Muscle layer of colon (tissue), 2 donors: Measurements from ENCODE around the gene GNG7.
A peak's percentile ranks its signal among the peaks of the same experiment; 100 is the strongest.

ENCODE experiments used
- H3K27ac ChIP-seq: one replicate; pipeline ENCODE4 v1.7.0; 2013; ENCODE audit warnings: low read depth, mild to moderate bottlenecking, low read length, moderate library complexity
- H3K27me3 ChIP-seq, 2 donors: one replicate each; pipeline ENCODE4 v1.7.0; 2013; ENCODE audit warnings: low read length in 2 of 2, mild to moderate bottlenecking in 2 of 2; ENCODE audit not compliant: insufficient read depth in 2 of 2, control insufficient read depth in 1 of 2
- H3K36me3 ChIP-seq: one replicate; pipeline ENCODE4 v1.7.0; 2013; ENCODE audit warnings: mild to moderate bottlenecking, low read length; ENCODE audit not compliant: insufficient read depth
- H3K4me1 ChIP-seq: one replicate; pipeline ENCODE4 v1.7.0; 2013; ENCODE audit warnings: mild to moderate bottlenecking, low read length; ENCODE audit not compliant: insufficient read depth
- H3K4me3 ChIP-seq, 2 donors: one replicate each; pipeline ENCODE4 v1.7.0; 2013; ENCODE audit warnings: low read length in 2 of 2, low read depth in 1 of 2, mild to moderate bottlenecking in 1 of 2, moderate library complexity in 1 of 2
- H3K9ac ChIP-seq: one replicate; pipeline ENCODE4 v1.7.0; 2013; ENCODE audit warnings: low read length
- H3K9me3 ChIP-seq: one replicate; pipeline ENCODE4 v1.7.0; 2013; ENCODE audit warnings: mild to moderate bottlenecking, low read length
- donor health status: abdominal sarcoma.
- donor health status: Adenocarcinoma of cecum.

Gene GNG7

DNA sequence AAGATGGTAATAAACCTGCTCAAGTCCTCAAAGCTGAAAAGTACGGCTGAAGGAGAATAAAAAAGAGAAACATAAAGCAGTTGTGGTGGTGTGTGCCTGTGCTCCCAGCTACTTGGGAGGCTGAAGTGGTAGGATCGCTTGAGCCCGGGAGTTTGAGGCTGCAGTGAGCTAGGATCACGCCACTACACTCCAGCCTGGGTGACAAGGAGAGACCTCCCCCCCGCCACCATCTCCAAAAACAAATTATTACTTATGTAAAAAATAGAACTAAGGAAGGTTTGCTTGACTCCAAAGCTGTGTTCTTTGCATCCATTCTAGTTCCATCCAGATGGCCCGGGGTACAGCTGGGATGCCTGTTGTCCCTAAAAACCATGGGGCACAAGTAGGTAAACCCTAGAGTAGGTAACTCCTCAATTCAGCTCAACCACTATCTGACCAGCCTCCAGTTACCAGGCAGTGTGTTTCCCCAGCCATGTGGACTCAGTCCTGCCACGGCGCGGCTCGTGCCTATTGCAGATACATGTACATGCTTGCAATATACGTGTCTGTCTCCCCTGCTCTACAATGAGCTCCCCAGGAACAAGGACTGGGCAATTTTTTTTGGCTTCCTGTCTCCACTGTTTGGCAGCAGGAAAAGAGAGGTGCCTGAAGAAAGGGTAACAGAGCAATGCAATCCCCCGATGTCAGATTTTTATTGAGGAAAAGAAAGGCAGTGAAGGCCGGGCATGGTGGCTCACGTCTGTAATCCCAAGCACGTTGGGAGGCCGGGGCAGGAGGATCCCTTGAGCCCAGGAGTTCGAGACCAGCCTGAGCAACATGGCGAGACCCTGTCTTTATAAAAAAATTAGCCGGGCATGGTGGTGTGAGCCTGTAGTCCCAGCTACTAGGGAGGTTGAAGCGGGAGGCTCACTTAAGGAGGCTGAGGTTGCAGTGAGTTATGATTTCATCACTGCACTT is 101.3 kb downstream of the GNG7 start:
- H3K4me3 ChIP-seq, result no peak overlapping the region
- H3K4me1 ChIP-seq, result peaks cover 21% of the 10 kb centered on the region
- H3K36me3 ChIP-seq, result no peaks in the 10 kb centered on the region
- H3K9ac ChIP-seq, result peak overlapping the region; percentile 3
- H3K9me3 ChIP-seq, result no peaks in the 10 kb centered on the region
- peak overlapping the region; percentile 88 for H3K27ac ChIP-seq
- no peaks in the 10 kb centered on the region for H3K27me3 ChIP-seq

- H3K27ac ChIP-seq, result no peak overlapping the region
- no peaks in the 10 kb centered on the region for H3K9me3 ChIP-seq
- H3K4me1 ChIP-seq, result peaks cover 3% of the 10 kb centered on the region
- no peak overlapping the region for H3K4me3 ChIP-seq
- no peaks in the 10 kb centered on the region for H3K36me3 ChIP-seq
- H3K9ac ChIP-seq, result no peak overlapping the region
- H3K27me3 ChIP-seq, result no peaks in the 10 kb centered on the region
These were observed 108.2 kb downstream of the GNG7 start for GRCh38 chr19:2594319-2594718.

- no peaks in the 10 kb centered on the region for H3K9me3 ChIP-seq
- H3K4me1 ChIP-seq, result no peaks in the 10 kb centered on the region
- no peak overlapping the region for H3K9ac ChIP-seq
- H3K36me3 ChIP-seq, result no peaks in the 10 kb centered on the region
- no peaks in the 10 kb centered on the region for H3K27me3 ChIP-seq
- no peak overlapping the region for H3K27ac ChIP-seq
- no peak overlapping the region for H3K4me3 ChIP-seq
These were observed 109.7 kb downstream of the GNG7 start for GRCh38 chr19:2592824-2593223.

GRCh38 chr19:2591537-2592291 is 110.8 kb downstream of the GNG7 start:
- H3K27ac ChIP-seq, result no peak overlapping the region

GRCh38 chr19:2590630-2591399 is 111.7 kb downstream of the GNG7 start:
- Histone ChIP-seq H3K4me1 (no peaks in the 10 kb centered on the region), H3K9ac (no peak overlapping the region), H3K4me3 (no peak overlapping the region), H3K27ac (no peak overlapping the region), H3K36me3 (no peaks in the 10 kb centered on the region), H3K27me3 (no peaks in the 10 kb centered on the region), H3K9me3 (no peaks in the 10 kb centered on the region)

More at GRCh38 chr19:2591537-2592291, 110.8 kb downstream of the GNG7 start:
- Histone ChIP-seq H3K9me3 (no peaks in the 10 kb centered on the region), H3K9ac (no peak overlapping the region), H3K36me3 (no peaks in the 10 kb centered on the region), H3K27me3 (no peaks in the 10 kb centered on the region), H3K4me1 (no peaks in the 10 kb centered on the region), H3K4me3 (no peak overlapping the region)

- H3K36me3 ChIP-seq, result no peaks in the 10 kb centered on the region
- H3K4me1 ChIP-seq, result no peaks in the 10 kb centered on the region
- H3K9ac ChIP-seq, result no peak overlapping the region
- H3K9me3 ChIP-seq, result no peaks in the 10 kb centered on the region
- no peak overlapping the region for H3K4me3 ChIP-seq
- H3K27me3 ChIP-seq, result no peaks in the 10 kb centered on the region
- H3K27ac ChIP-seq, result no peak overlapping the region
These were observed 113.1 kb downstream of the GNG7 start for GRCh38 chr19:2589441-2589840.

DNA sequence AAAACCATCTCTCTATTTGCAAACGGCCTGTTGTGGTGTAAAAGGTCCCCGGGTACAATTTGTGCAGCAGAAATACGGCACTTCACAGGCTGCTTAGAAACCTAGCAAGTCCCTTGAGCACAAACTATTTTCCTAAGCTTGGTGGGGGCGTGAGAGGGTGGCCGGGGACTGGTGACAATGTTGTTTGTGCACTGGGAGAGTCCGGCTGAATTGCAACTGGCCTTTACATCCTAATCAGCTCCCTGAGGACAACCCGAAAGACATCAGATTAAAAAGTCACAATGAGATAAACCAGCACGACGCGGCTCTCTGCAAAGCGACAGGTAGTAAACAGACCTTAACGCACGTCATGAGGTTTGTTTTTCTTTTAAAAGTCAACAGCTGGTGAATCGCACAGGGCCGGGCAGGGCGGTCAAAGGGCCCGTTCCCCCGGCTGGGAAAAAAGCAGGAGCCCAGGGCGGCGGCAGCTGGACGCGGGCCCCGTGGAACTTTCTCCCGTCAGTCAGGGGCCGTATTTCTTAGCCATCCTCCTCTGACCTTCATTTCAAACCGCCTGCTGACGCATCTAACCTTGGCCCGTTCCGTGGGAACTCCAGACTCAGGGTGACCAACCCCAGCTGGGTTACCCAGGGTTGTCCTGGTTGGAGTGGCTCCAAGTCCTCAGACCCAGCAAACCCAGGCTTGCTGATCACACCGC is 114.3 kb downstream of the GNG7 start:
- H3K36me3 ChIP-seq, result no peaks in the 10 kb centered on the region
- no peak overlapping the region for H3K9ac ChIP-seq
- no peaks in the 10 kb centered on the region for H3K4me1 ChIP-seq
- H3K27me3 ChIP-seq, result no peaks in the 10 kb centered on the region
- H3K4me3 ChIP-seq, result no peak overlapping the region
- peaks cover 3% of the 10 kb centered on the region for H3K9me3 ChIP-seq
- H3K27ac ChIP-seq, result no peak overlapping the region

DNA sequence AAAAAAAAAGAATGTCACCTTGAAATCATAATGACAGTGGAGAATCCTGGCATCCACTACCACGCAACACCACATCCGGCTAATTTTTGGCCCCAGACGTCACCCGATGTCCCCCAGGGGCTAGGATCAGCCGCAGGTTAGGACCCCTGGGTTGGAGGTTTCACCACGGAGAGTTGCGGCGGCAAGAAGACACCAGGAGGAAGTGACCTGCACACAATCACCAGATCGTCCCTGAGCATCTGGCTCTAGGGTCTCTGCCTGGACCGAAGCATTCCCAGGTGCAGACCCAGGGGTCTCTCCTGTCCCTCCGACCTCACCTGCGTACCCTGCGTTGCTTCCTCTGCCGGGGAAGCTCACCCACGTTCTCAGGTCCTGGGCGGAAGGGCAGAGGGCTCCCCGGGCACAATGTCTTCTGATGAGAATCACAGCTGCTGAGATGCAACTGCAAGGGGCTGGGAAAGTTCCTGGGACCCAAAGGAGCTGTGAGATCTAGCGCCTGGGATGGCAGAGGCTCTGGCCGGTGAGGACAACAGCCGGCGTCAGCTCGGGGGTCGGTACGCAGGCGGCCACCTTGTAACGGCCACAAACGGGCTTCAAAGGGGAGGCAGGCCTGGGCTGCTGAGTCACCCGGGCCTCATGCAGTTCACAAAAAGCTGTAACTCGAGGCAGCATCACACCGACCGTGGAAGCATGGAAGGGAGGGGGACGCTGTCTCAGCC is 115.3 kb downstream of the GNG7 start:
- H3K9me3 ChIP-seq, result peaks cover 3% of the 10 kb centered on the region
- H3K36me3 ChIP-seq, result no peaks in the 10 kb centered on the region
- H3K27ac ChIP-seq, result no peak overlapping the region
- no peaks in the 10 kb centered on the region for H3K27me3 ChIP-seq
- H3K4me3 ChIP-seq, result no peak overlapping the region
- H3K9ac ChIP-seq, result no peak overlapping the region
- no peaks in the 10 kb centered on the region for H3K4me1 ChIP-seq

- H3K9me3 ChIP-seq, result peaks cover 3% of the 10 kb centered on the region
- no peak overlapping the region for H3K9ac ChIP-seq
- H3K4me1 ChIP-seq, result no peaks in the 10 kb centered on the region
- H3K27ac ChIP-seq, result no peak overlapping the region
- no peaks in the 10 kb centered on the region for H3K36me3 ChIP-seq
- no peaks in the 10 kb centered on the region for H3K27me3 ChIP-seq
- no peak overlapping the region for H3K4me3 ChIP-seq
These were observed 116.3 kb downstream of the GNG7 start for GRCh38 chr19:2586196-2586595.

GRCh38 chr19:2584002-2584401 is 118.5 kb downstream of the GNG7 start:
- Histone ChIP-seq H3K4me1 (peaks cover 6% of the 10 kb centered on the region), H3K27me3 (no peaks in the 10 kb centered on the region), H3K27ac (no peak overlapping the region), H3K9ac (no peak overlapping the region), H3K36me3 (no peaks in the 10 kb centered on the region), H3K4me3 (no peak overlapping the region), H3K9me3 (peaks cover 3% of the 10 kb centered on the region)
